GM12878 (cell line): ENCODE results near the gene SEMA4G. TPM values are rescaled to one million over a fixed set of nuclear protein-coding genes. Genes with fewer than 3 reads are reported as not detected.

Source experiments
- EP300 ChIP-seq, 2 experiments: fragments of 150-350 bp in 1 of 2; IDR thresholded peaks; 2 replicates each; pipeline ENCODE4 v1.6.1; 2011 to 2012; ENCODE audit warnings: low read depth in 2 of 2, low read length in 2 of 2, borderline replicate concordance in 1 of 2, improper control_type of control experiment in 1 of 2, inconsistent platforms in 1 of 2; ENCODE audit not compliant: control insufficient read depth in 1 of 2
- MYC ChIP-seq: IDR thresholded peaks from 2 replicates; pipeline ENCODE4 v1.6.1; 2011; ENCODE audit warnings: mild to moderate bottlenecking, low read length, moderate library complexity, inconsistent platforms; ENCODE audit not compliant: insufficient read depth, insufficient replicate concordance, insufficient read length, severe bottlenecking
- NKRF ChIP-seq: fragments of 450-650 bp; conservative IDR thresholded peaks from 2 replicates; pipeline ENCODE4 v1.6.1; 2017; ENCODE audit warnings: mild to moderate bottlenecking, moderate library complexity
- POLR2AphosphoS2 ChIP-seq: IDR thresholded peaks from 2 replicates; pipeline ENCODE4 v1.6.1; 2011; ENCODE audit warnings: low read depth, mild to moderate bottlenecking, low read length, improper control_type of control experiment, moderate library complexity
- SP1 ChIP-seq: IDR thresholded peaks from one replicate; pipeline ENCODE4 v1.6.1; 2011; ENCODE audit warnings: low read depth, low read length
- YY1 ChIP-seq: IDR thresholded peaks from 2 replicates; pipeline ENCODE4 v1.6.1; 2011; ENCODE audit warnings: low read depth, mild to moderate bottlenecking, low read length
- ZBTB4 ChIP-seq: fragments of 450-650 bp; formaldehyde crosslinking; IDR thresholded peaks from 2 replicates; pipeline ENCODE4 v1.4.0; 2022; ENCODE audit warnings: mild to moderate bottlenecking, moderate library complexity
- polyA plus RNA-seq, 11 experiments: library from polyadenylated mRNA; depleted of rRNA in 4 of 11; unstranded in 6 of 11; stranded (reverse) in 5 of 11; fragments of >200 nt; fragmentation: Nextera tagmentation in 4 of 11; fragmentation: Illumina TruSeq in 1 of 11; extraction: Ambion mirVana in 4 of 11; extraction: Trizol in 1 of 11; gene quantifications; 1 replicate in 1 of 11; 2 replicates in 10 of 11; pipeline versions ENCODE4 v1.2.1 to v1.2.3, GENCODE V29; 2011 to 2016; ENCODE audit warnings: inconsistent platforms in 2 of 11, missing spikeins in 2 of 11, low read depth in 1 of 11
- total RNA-seq, 4 experiments: library from RNA; depleted of rRNA in 3 of 4; stranded (reverse); fragments of >200 nt in 3 of 4; fragmentation: Illumina TruSeq in 1 of 4; extraction: Trizol in 1 of 4; gene quantifications; 2 replicates each; pipeline versions ENCODE4 v1.2.1 to v1.2.3, GENCODE V29; 2013 to 2021

Gene SEMA4G
- total and polyA plus RNA-seq, 10 of the 15 experiments (the other 5 are each of a cell fraction or from before 2014, with no cell fraction given) = 0.09 to 2.3 (median 0.44) TPM; not detected in 4

DNA sequence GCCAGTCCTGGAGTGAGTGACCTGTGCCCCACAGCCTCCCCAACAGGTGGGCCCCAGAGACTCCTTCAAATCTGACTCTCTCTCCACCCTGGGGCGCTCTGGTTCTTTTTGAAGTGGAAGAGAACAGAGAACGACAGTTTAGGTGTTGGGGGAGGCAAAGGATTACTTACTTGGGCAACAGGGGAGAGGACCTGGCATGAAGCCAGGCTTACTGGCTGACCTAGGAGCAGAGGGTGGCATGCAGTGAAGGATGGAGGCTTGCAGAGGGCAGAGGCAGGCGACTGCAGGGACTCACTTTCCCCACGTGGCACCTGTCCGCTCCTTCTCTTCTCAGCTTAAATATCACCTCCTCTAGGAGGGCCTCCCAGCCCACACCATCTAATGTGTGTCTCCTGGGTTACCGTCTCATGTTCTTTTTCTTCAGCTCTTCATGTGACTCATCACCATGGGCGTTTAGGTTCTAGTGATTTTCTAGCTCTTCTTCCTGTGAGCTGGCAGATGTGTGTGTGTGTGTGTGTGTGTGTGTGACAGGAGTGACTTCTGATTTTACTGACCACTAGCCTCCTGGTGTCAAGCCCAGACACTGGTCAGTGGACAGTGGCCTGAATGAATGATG lies 45.8 kb downstream of the SEMA4G start (continued):
- no peak for TF ChIP-seq ZBTB4 (CRISPR knock-in tag)
- TF ChIP-seq SP1 = no peak
- no peak for TF ChIP-seq YY1
- TF ChIP-seq EP300 (IDR thresholded peaks at IDR 0.05; ENCODE audit: borderline replicate concordance in 1 of 2, control insufficient read depth in 1 of 2, low read depth in 2 of 2, low read length in 2 of 2) = no peak
- TF ChIP-seq MYC = no peak
- no peak for TF ChIP-seq POLR2AphosphoS2
- no peak for TF ChIP-seq NKRF
